ENCODE results near the gene EBF3.

GRCh38 chr10:129940617-129941198 is 23.4 kb downstream of the EBF3 start:
- no peak for TF ChIP-seq CTCF (IDR thresholded peaks at IDR 0.05)
- no peak for TF ChIP-seq POLR2A (IDR thresholded peaks at IDR 0.05)

All from Peyer's patch (tissue), 4 donors.